ENCODE measurements around the gene PAM. TPM values are rescaled to one million over a fixed set of nuclear protein-coding genes. Genes with fewer than 3 reads are reported as not detected.

The PAM gene
- polyA plus RNA-seq, 6 donors from 2014 or later, result 0.62 to 3.5 (median 1.6) TPM; not detected in 1

DNA sequence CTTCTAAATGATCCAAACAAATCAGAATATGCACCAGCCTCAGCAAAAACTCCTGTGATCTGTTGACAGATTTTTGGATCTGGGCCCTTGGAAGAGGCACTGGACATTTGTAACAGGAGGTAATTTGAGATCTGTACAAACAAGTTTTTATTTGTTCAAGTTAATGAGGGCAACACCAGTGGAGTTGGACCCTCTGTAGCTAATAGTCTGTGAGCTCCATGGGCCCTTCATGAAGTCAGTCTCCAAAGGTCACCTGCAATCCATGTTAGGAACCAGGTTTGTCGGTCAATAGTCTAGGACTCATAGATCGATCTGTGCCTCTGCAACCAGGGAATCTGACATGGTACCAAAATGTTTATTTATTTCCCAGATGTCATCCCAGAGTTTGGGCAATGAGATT lies 40.9 kb downstream of the PAM start:
- DNase-seq, result no peak
- no peak for ATAC-seq (ENCODE audit: low read depth in 2 of 2)
- Mint-ChIP-seq H3K4me1 (no peaks in the 10 kb centered on the region), H3K27ac (no peak overlapping the region), H3K4me3 (no peak overlapping the region), H3K9me3 (no peaks in the 10 kb centered on the region), H3K36me3 (no peaks in the 10 kb centered on the region), H3K27me3 (no peaks in the 10 kb centered on the region)

DNA sequence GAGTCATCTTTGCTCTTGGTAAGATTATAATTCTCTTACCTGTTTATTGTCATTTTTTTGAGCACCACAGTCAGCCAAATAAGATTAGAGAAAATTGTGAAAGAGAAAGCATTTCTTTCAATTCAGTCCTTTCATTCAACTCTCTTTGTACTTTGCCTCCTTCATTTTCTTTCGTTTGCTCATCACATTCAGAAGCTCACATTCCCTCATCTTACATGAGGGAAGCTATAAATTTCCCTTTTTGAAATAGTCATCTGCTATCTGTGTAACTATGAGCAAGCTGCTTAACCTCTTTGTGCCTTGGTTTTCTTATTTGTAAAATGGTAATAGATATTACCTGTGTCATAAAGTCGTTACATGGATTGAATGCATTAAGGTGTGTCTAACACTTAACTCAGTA lies 41.4 kb downstream of the PAM start:
- Mint-ChIP-seq H3K9me3 (no peaks in the 10 kb centered on the region), H3K27me3 (no peaks in the 10 kb centered on the region), H3K27ac (no peak overlapping the region), H3K4me1 (peaks cover 3 to 5% (median 3%) of the 10 kb centered on the region in 3 donors), H3K4me3 (no peak overlapping the region), H3K36me3 (no peaks in the 10 kb centered on the region)
- ATAC-seq (ENCODE audit: low read depth in 2 of 2) (no peak), DNase-seq (no peak)

DNA sequence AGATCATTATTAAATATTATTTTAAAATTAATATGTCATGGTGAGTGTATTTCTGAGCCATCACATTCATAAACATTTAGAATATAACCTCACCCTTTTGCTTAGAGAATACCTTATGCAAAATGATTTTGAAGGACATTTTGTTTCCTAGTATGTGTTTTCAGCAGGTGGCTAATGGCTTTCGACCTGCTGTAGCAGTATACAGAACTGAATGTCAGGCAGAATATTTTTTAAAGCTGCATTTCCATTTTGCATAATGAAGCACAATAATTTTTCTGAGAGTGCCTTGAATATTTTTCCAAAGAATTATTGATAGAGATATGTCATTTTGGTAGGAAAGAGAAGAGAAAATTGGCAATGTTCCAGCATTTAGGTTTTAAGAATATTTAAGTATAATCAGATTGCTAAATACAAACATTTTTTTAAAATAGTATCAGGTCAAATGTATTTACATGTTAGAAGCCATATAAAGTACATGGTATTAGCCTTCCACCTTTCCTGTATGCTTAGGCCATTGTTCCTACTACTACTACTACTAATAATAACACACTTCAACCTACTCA lies 42.3 kb downstream of the PAM start:
- Mint-ChIP-seq H3K9me3 (no peaks in the 10 kb centered on the region), H3K4me1 (peaks cover 7 to 10% (median 9%) of the 10 kb centered on the region in 3 donors), H3K27me3 (no peaks in the 10 kb centered on the region), H3K4me3 (no peak overlapping the region), H3K36me3 (no peaks in the 10 kb centered on the region), H3K27ac (no peak overlapping the region)
- ATAC-seq (ENCODE audit: low read depth in 2 of 2), result no peak
- DNase-seq, result no peak

DNA sequence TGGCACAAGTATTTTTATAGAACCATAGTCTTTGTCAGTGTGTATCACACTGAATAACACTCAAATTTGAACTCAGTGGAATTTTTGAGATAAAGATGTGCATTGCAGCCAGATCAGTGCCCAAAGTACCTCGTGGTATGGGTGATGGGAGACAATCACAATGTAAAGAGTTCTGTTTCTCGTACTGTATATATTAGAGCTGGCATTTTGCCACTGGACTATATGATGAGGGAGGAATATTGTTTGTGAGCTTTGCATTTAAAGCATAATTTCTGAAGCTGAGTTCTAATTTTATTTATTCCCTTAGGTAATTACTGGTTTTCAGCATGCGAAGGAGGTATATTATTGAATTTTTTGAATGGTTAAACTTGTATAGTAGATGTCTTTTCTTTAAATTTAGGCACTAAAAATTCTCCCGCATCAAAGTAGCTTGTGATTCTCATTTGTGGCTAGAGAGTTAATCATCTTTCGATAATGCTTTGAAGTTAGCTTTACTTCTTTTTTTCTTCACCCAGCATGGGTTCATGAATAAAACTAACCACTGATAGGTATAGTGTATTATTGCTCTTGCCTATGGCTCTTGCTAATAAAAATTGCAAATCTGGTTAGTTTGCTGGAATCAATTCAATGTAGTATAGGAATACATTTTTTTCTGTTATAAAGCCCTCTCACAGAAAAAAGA lies 43.1 kb downstream of the PAM start:
- Mint-ChIP-seq H3K9me3 (peaks cover 0 to 5% (median 0%) of the 10 kb centered on the region in 7 donors), H3K4me1 (peaks cover 13 to 17% (median 14%) of the 10 kb centered on the region in 3 donors), H3K36me3 (no peaks in the 10 kb centered on the region), H3K27ac (peak overlapping the region in 1 of 6 donors; percentile 56), H3K4me3 (no peak overlapping the region), H3K27me3 (no peaks in the 10 kb centered on the region)
- DNase-seq (no peak), ATAC-seq (ENCODE audit: low read depth in 2 of 2) (no peak)

DNA sequence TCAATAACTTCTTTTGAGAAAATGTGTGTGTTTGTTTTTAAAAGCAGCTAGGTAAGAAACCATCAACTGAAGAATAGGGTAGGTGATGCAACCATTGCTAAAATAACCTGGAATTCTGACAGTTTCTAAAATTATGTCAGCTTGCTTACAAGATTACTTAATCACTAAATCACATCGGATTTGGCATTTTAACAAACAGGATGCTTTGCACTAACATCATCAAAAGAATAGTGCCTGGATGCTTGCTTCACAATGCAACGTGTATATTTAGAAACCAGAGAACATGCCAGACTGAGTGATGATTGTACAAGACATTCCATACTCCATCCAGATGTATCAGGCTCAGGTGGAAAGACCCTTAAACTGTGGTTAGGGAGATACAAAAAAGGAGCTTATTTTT lies 43.9 kb downstream of the PAM start:
- H3K4me3 Mint-ChIP-seq, result no peak overlapping the region
- no peaks in the 10 kb centered on the region for H3K27me3 Mint-ChIP-seq
- DNase-seq, result no peak
- no peak overlapping the region for H3K27ac Mint-ChIP-seq
- H3K4me1 Mint-ChIP-seq, result peaks cover 14 to 19% (median 14%) of the 10 kb centered on the region in 3 donors
- H3K36me3 Mint-ChIP-seq, result no peaks in the 10 kb centered on the region
- ATAC-seq (ENCODE audit: low read depth in 2 of 2), result no peak
- peaks cover 0 to 5% (median 0%) of the 10 kb centered on the region in 7 donors for H3K9me3 Mint-ChIP-seq

DNA sequence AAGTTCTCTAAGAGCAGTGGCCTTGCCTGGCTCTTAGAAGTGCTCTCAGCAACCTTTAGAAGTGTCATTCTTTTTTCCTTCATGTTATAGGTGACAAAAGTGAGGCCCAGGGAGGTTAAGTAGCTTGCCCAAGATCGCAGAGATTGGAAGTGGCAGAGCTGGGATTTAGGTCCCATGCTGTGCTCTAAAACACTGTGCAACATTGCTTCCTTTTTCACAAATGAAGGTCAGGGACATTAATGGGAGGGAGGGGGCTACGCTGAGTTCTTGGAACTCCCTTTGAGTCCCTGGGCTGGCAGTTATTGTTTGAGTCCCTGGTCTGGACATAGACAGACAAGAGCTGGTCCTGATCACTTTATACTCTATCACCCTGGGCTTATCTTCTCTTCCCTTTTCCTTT lies 45.3 kb downstream of the PAM start:
- H3K27me3 Mint-ChIP-seq, result no peaks in the 10 kb centered on the region
- ATAC-seq (ENCODE audit: low read depth in 2 of 2) (no peak), DNase-seq (no peak)
- no peaks in the 10 kb centered on the region for H3K36me3 Mint-ChIP-seq
- H3K9me3 Mint-ChIP-seq, result peaks cover 0 to 5% (median 0%) of the 10 kb centered on the region in 7 donors
- H3K27ac Mint-ChIP-seq, result peak overlapping the region in 1 of 6 donors; percentile 42
- H3K4me1 Mint-ChIP-seq, result peaks cover 14 to 19% (median 14%) of the 10 kb centered on the region in 3 donors
- H3K4me3 Mint-ChIP-seq, result no peak overlapping the region

DNA sequence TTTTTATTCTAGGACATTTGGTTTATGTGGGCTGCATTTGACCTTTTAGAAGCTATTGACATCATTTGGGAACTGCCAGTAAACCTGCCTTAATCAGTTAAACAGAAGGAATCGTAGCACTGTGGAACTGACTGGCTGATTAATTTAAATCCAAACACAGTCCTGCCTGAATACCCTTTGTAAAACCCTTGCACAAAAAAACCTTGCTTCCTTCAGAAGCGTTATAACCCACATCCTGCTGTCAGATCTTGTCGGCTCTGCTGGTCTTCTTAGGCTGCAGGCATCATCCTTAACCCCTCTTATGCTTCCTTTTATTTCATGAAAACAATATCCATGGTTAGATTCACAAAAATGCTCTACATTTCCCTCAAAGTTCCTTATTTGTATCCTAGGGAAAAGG lies 46.3 kb downstream of the PAM start:
- ATAC-seq (ENCODE audit: low read depth in 2 of 2) (peak; percentile 53 to 63), DNase-seq (peak; percentile 5)
- Mint-ChIP-seq H3K4me1 (peaks cover 14 to 19% (median 14%) of the 10 kb centered on the region in 3 donors), H3K27me3 (no peaks in the 10 kb centered on the region), H3K36me3 (no peaks in the 10 kb centered on the region), H3K27ac (no peak overlapping the region), H3K4me3 (no peak overlapping the region), H3K9me3 (peaks cover 0 to 5% (median 0%) of the 10 kb centered on the region in 7 donors)

DNA sequence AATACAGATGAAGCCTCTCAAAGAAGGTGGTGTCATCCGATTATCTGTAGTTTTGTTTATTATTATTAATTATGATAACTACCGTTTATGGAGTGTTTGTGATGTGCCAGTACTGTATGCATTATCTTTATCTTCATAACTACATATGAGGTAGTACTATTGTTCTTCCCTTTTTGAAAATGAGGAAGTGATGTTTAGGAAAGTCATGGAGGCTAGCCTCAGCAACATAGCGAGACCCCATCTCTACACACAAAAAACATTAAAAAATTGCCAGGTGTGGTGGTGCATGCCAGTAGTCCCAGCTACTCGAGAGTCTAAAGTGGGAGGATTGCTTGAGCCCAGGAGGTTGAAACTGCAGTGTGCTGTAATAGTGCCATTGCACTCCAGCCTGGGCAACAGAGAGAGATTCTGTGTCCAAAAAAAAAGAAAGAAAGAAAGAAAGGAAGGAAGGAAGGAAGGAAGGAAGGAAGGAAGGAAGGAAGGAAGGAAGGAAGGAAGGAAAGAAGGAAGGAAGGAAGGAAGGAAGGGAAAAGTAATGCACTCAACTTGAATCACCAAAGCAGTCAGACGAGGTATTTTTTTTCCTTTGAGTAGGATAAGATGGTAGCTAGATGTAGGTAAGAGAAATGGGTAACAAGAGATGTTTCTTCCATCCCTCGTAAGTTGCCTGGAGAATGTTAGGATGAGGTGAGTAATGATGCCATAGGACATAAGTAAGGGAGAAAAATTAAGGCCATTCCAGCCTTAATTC lies 47.8 kb downstream of the PAM start:
- DNase-seq, result peak; percentile 17
- Mint-ChIP-seq H3K4me1 (peaks cover 14 to 19% (median 14%) of the 10 kb centered on the region in 3 donors), H3K9me3 (peaks cover 0 to 5% (median 0%) of the 10 kb centered on the region in 7 donors), H3K27me3 (peaks cover 0 to 5% (median 0%) of the 10 kb centered on the region in 3 donors), H3K4me3 (peak overlapping the region in 2 of 8 donors; percentile 32 to 45), H3K36me3 (no peaks in the 10 kb centered on the region), H3K27ac (peak overlapping the region in 4 of 6 donors; percentile 1 to 57 (median 26))
- peak; percentile 68 to 80 for ATAC-seq (ENCODE audit: low read depth in 2 of 2)

DNA sequence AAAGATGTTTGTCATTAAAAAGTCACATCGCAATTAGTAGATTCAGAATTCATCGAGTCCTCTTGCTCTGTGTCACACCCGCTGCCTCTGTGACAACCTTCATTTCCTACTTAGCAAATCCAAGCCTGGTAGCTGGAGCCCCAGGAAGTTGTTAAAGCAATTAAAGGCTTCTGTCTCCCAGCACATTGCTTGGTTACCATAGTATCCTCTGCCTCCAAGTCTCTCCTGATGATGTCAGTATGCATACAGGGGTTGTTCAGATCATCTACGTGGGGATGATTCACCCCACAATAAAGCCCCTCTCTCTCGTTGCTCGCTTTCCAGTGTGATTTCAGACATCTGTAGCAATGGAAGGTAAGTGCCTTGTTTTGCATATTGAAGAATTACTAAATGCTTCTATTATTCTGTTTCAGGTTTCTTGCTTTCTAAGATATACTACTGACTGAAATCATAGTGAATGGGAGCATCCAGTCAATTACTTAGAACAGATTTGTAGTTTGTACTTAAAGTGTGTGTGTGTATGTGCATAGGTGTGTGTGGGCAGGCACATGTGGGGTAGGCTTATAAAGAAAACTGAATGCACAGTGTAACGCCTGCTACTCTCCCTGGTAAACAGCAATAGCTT lies 52.9 kb downstream of the PAM start:
- Mint-ChIP-seq H3K4me1 (peaks cover 1 to 4% (median 4%) of the 10 kb centered on the region in 3 donors), H3K36me3 (no peaks in the 10 kb centered on the region), H3K4me3 (no peak overlapping the region), H3K27me3 (peaks cover 0 to 5% (median 0%) of the 10 kb centered on the region in 3 donors), H3K9me3 (peaks cover 0 to 2% (median 0%) of the 10 kb centered on the region in 7 donors), H3K27ac (no peak overlapping the region)
- DNase-seq (no peak), ATAC-seq (ENCODE audit: low read depth in 2 of 2) (no peak)

DNA sequence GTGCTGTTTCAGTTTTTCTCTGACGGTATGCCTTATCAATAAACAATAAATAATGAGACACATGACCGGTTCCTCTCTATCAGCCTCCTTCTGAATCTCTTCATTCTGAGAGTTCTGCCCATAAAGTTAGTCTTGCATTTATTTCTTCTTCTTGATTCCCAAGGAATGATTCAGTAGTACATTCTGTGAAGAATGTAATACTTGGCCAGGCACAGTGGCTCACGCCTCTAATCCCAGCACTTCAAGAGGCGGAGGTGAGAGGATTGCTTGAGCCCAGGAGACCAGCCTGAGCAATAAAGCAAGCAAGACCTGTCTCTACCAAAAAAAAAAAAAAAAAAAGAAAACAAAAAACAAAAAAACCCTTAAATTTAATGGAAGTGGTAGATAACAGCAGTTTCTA lies 53.9 kb downstream of the PAM start:
- Mint-ChIP-seq H3K4me1 (no peaks in the 10 kb centered on the region), H3K27ac (peak overlapping the region in 1 of 6 donors; percentile 16), H3K4me3 (no peak overlapping the region), H3K36me3 (no peaks in the 10 kb centered on the region), H3K9me3 (no peaks in the 10 kb centered on the region), H3K27me3 (peaks cover 0 to 5% (median 0%) of the 10 kb centered on the region in 3 donors)
- no peak for ATAC-seq (ENCODE audit: low read depth in 2 of 2)
- no peak for DNase-seq

DNA sequence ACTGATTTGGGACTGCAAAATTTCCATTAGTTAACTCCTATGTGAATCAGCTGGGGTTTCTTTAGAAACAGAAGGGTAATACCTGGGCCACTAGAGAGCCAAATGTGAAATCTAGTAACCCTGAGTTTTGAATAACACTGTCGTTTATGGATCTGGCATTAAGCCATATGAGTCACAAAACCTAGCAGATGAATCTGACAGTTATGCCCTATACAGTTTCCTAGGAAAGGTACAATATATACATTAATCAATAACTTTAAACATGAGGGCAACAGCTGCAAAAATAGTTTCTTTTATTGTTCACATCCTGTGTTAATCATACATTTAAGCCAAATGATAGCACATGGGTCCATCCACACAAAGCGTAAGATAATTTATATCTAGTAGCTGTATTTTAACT lies 56.9 kb downstream of the PAM start:
- DNase-seq (no peak), ATAC-seq (ENCODE audit: low read depth in 2 of 2) (no peak)
- Mint-ChIP-seq H3K36me3 (no peaks in the 10 kb centered on the region), H3K27ac (no peak overlapping the region), H3K4me3 (no peak overlapping the region), H3K27me3 (peaks cover 0 to 5% (median 0%) of the 10 kb centered on the region in 3 donors), H3K9me3 (no peaks in the 10 kb centered on the region), H3K4me1 (peaks cover 12 to 19% (median 15%) of the 10 kb centered on the region in 3 donors)

DNA sequence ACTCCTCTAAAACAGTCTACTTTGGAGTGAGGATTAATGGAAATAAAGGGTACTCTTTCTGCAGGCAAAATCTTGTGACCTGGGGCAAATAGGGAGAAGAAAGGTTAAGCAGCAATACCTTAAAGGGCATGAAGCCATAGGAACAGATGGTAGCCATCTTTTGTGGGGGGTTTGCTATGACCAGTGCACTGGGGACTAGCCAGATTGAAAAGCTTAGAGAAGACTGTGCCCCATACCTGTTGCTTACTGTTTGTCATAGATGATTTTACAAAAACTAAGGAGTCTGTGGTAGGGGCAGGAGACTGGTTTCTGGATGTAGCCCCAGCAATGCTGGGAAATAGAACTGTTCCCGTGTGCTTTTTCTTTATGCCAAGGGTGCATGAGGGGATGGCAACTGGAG lies 58.6 kb downstream of the PAM start:
- H3K27ac Mint-ChIP-seq, result no peak overlapping the region
- no peak for ATAC-seq (ENCODE audit: low read depth in 2 of 2)
- no peak for DNase-seq
- no peak overlapping the region for H3K4me3 Mint-ChIP-seq
- no peaks in the 10 kb centered on the region for H3K36me3 Mint-ChIP-seq
- H3K27me3 Mint-ChIP-seq, result no peaks in the 10 kb centered on the region
- H3K9me3 Mint-ChIP-seq, result no peaks in the 10 kb centered on the region
- peaks cover 12 to 19% (median 15%) of the 10 kb centered on the region in 3 donors for H3K4me1 Mint-ChIP-seq

DNA sequence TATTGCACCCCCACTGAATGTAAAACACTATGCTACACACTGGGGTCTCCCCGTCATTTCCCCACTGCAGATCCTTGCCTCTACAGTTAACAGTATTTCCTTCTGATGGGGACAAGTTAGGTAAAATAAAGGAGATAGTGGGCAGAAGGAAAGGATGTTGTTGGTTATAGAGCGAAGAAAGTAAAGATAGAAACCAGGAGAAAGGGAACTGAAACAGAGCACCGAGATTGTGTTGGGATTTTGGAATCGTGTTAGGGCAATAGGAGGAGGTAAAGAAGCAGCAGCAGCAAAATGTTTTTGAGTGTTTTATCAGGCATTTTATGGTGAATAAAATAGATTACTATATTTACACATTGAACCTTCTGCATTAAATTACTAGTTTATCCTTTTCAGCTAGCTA lies 60.0 kb downstream of the PAM start:
- Mint-ChIP-seq H3K36me3 (no peaks in the 10 kb centered on the region), H3K27ac (peak overlapping the region in 2 of 6 donors; percentile 0 to 25), H3K9me3 (no peaks in the 10 kb centered on the region), H3K27me3 (no peaks in the 10 kb centered on the region), H3K4me1 (peaks cover 12 to 19% (median 15%) of the 10 kb centered on the region in 3 donors), H3K4me3 (no peak overlapping the region)
- ATAC-seq (ENCODE audit: low read depth in 2 of 2) (no peak), DNase-seq (no peak)
